SK-N-SH (cell line): ENCODE results near the gene PLK3. TPM values are rescaled to one million over a fixed set of nuclear protein-coding genes. Genes with fewer than 3 reads are reported as not detected.
A peak's percentile ranks its signal among the peaks of the same experiment; 100 is the strongest.

ENCODE experiments used
- CTCF ChIA-PET: fragments of 300-600, 350-600 bp; formaldehyde crosslinking; extraction: SDS; loops from one replicate; lab custom pipeline; 2021; lab: Yijun Ruan, JAX
- POLR2A ChIA-PET: fragments of 350-600 bp; sonication (Branson Sonifier 250); formaldehyde crosslinking; extraction: SDS; loops from one replicate; lab custom pipeline; 2020; ENCODE audit warnings: antibody characterized with exemption, inconsistent platforms; lab: Yijun Ruan, JAX
- DNase-seq: peaks from one replicate; pipeline ENCODE4 v3.0.0; 2012
- H2AFZ ChIP-seq: fragments of 200-600 bp; sonication (generic); 2 replicates; pipeline ENCODE4 v1.8.1; 2016; ENCODE audit warnings: antibody characterized with exemption, mild to moderate bottlenecking, low read depth
- H3F3A ChIP-seq: fragments of 200-600 bp; sonication (generic); replicated peaks from 2 replicates; pipeline ENCODE3; 2016; ENCODE audit warnings: antibody characterized with exemption, mild to moderate bottlenecking; ENCODE audit not compliant: insufficient read depth
- H3K27ac ChIP-seq, 2 experiments: fragments of 200-500 bp in 1 of 2; fragments of 200-600 bp in 1 of 2; sonication (Bioruptor generic) in 1 of 2; sonication (generic), shearing (Covaris generic) in 1 of 2; 2 replicates each; pipeline versions ENCODE4 v1.5.1 to v1.6.1; 2014 to 2016; ENCODE audit warnings: low read depth in 2 of 2, inconsistent platforms in 1 of 2, low read length in 1 of 2, mild to moderate bottlenecking in 1 of 2, mixed read lengths in 1 of 2
- H3K27me3 ChIP-seq: fragments of 200-600 bp; sonication (generic), shearing (Covaris generic); 2 replicates; pipeline ENCODE4 v1.6.1; 2016; ENCODE audit warnings: mixed run types; ENCODE audit not compliant: insufficient read depth
- H3K36me3 ChIP-seq, 2 experiments: fragments of 200-500 bp in 1 of 2; fragments of 200-600 bp in 1 of 2; sonication (Bioruptor generic) in 1 of 2; sonication (generic) in 1 of 2; replicated peaks in 1 of 2; 2 replicates each; pipeline versions ENCODE3 to v1.5.1; 2014 to 2016; ENCODE audit warnings: low read length in 1 of 2, mild to moderate bottlenecking in 1 of 2; ENCODE audit not compliant: insufficient read depth in 2 of 2, control insufficient read depth in 1 of 2
- H3K4me1 ChIP-seq, 2 experiments: fragments of 200-500 bp in 1 of 2; fragments of 200-600 bp in 1 of 2; sonication (Bioruptor generic) in 1 of 2; sonication (generic), shearing (Covaris generic) in 1 of 2; 2 replicates each; pipeline versions ENCODE4 v1.5.1 to v1.6.1; 2014 to 2016; ENCODE audit warnings: low read depth in 1 of 2, low read length in 1 of 2, mixed run types in 1 of 2; ENCODE audit not compliant: insufficient read depth in 2 of 2, control insufficient read depth in 1 of 2
- H3K4me2 ChIP-seq: fragments of 200-600 bp; sonication (generic), shearing (Covaris generic); 2 replicates; pipeline ENCODE4 v1.6.1; 2017; ENCODE audit warnings: mixed run types
- H3K4me3 ChIP-seq, 2 experiments: fragments of 200-500 bp in 1 of 2; fragments of 200-600 bp in 1 of 2; sonication (Bioruptor generic) in 1 of 2; sonication (generic), shearing (Covaris generic) in 1 of 2; 2 replicates each; pipeline versions ENCODE4 v1.5.1 to v1.8.1; 2014 to 2016; ENCODE audit warnings: low read depth in 2 of 2, inconsistent platforms in 1 of 2, low read length in 1 of 2, mild to moderate bottlenecking in 1 of 2, mixed read lengths in 1 of 2, moderate library complexity in 1 of 2
- H3K79me2 ChIP-seq: fragments of 200-600 bp; sonication (generic); 2 replicates; pipeline ENCODE4 v1.8.1; 2017; ENCODE audit warnings: mild to moderate bottlenecking; ENCODE audit not compliant: insufficient read depth
- H3K9ac ChIP-seq: fragments of 200-600 bp; sonication (generic); 2 replicates; pipeline ENCODE4 v1.6.1; 2017; ENCODE audit warnings: mixed run types
- H3K9me2 ChIP-seq: fragments of 200-600 bp; sonication (generic); 2 replicates; pipeline ENCODE4 v1.6.1; 2017; ENCODE audit warnings: mixed run types
- H3K9me3 ChIP-seq: fragments of 200-600 bp; sonication (generic); 2 replicates; pipeline ENCODE4 v1.6.1; 2017; ENCODE audit warnings: mixed run types, mild to moderate bottlenecking, moderate library complexity
- H4K20me1 ChIP-seq: fragments of 200-600 bp; sonication (generic); 2 replicates; pipeline ENCODE4 v1.6.1; 2017; ENCODE audit warnings: mild to moderate bottlenecking, mixed run types; ENCODE audit not compliant: insufficient read depth
- CHD2 ChIP-seq: fragments of 150-350 bp; IDR thresholded peaks from 2 replicates; pipeline ENCODE4 v1.6.1; 2018; ENCODE audit warnings: low read length; ENCODE audit not compliant: partially characterized antibody
- ELF1 ChIP-seq: IDR thresholded peaks from 2 replicates; pipeline ENCODE4 v1.4.0; 2012
- FOSL2 ChIP-seq: IDR thresholded peaks from 2 replicates; pipeline ENCODE4 v1.4.0; 2012; ENCODE audit warnings: low read depth, mild to moderate bottlenecking, moderate library complexity, borderline replicate concordance
- FOXJ3 ChIP-seq: sonication (generic); formaldehyde crosslinking; IDR thresholded peaks from 2 replicates; pipeline ENCODE4 v1.5.1; 2020; ENCODE audit warnings: mild to moderate bottlenecking, missing genetic modification reagents
- FOXM1 ChIP-seq: IDR thresholded peaks from 2 replicates; pipeline ENCODE4 v1.4.0; 2012; ENCODE audit warnings: low read depth, mild to moderate bottlenecking
- GATA2 ChIP-seq: sonication (generic); formaldehyde crosslinking; IDR thresholded peaks from 2 replicates; pipeline ENCODE4 v1.5.0; 2020; ENCODE audit warnings: mild to moderate bottlenecking, missing genetic modification reagents
- IRF3 ChIP-seq: fragments of 150-350 bp; IDR thresholded peaks from 2 replicates; pipeline ENCODE4 v1.6.1; 2016; ENCODE audit warnings: mild to moderate bottlenecking, low read depth, low read length
- JUND ChIP-seq: IDR thresholded peaks from 2 replicates; pipeline ENCODE4 v1.4.0; 2012
- MXI1 ChIP-seq: IDR thresholded peaks from 2 replicates; pipeline ENCODE4 v1.6.1; 2012; ENCODE audit warnings: mild to moderate bottlenecking, low read depth, low read length, improper control_type of control experiment
- NFIC ChIP-seq: IDR thresholded peaks from 2 replicates; pipeline ENCODE4 v1.4.0; 2012; ENCODE audit warnings: borderline replicate concordance
- NRF1 ChIP-seq: IDR thresholded peaks from 2 replicates; pipeline ENCODE4 v1.6.1; 2012; ENCODE audit warnings: low read depth, mild to moderate bottlenecking, low read length
- POLR2AphosphoS5 ChIP-seq: IDR thresholded peaks from 2 replicates; pipeline ENCODE4 v1.6.1; 2012; ENCODE audit warnings: low read depth, low read length
- RAD21 ChIP-seq: IDR thresholded peaks from 2 replicates; pipeline ENCODE4 v1.6.1; 2012; ENCODE audit warnings: mild to moderate bottlenecking, low read length
- RCOR1 ChIP-seq: fragments of 150-350 bp; IDR thresholded peaks from 2 replicates; pipeline ENCODE4 v1.6.1; 2017; ENCODE audit warnings: antibody characterized with exemption, low read length
- SMC3 ChIP-seq: IDR thresholded peaks from 2 replicates; pipeline ENCODE4 v1.6.1; 2012; ENCODE audit warnings: low read depth, low read length, improper control_type of control experiment
- YY1 ChIP-seq: IDR thresholded peaks from 2 replicates; pipeline ENCODE4 v1.4.0; 2012; ENCODE audit warnings: low read depth, mild to moderate bottlenecking
- WGBS: methylation state at CpG from one replicate; pipeline ENCODE4 v1.1.6; 2017; ENCODE audit warnings: low lambda C conversion rate; 5-methylcytosine and 5-hydroxymethylcytosine counted together
- polyA plus RNA-seq, 3 experiments: library from polyadenylated mRNA; depleted of rRNA; stranded (reverse); fragments of >200 nt; gene quantifications; 2 replicates each; pipeline ENCODE4 v1.2.3, GENCODE V29; 2012
- TF ChIP-seq, protein P1 (sequence below): IDR thresholded peaks from 2 replicates; pipeline ENCODE4 v1.4.0; 2012; ENCODE audit warnings: low read depth, borderline replicate concordance
- TF ChIP-seq, protein P2 (sequence below): fragments of 200-600 bp; sonication (generic); IDR thresholded peaks from 2 replicates; pipeline ENCODE4 v1.6.1; 2017; ENCODE audit warnings: antibody characterized with exemption, mild to moderate bottlenecking, moderate library complexity

The PLK3 gene
- polyA plus RNA-seq, 1 of the 3 experiments (the other 2 are of a cell fraction), result 82.8 TPM

DNA sequence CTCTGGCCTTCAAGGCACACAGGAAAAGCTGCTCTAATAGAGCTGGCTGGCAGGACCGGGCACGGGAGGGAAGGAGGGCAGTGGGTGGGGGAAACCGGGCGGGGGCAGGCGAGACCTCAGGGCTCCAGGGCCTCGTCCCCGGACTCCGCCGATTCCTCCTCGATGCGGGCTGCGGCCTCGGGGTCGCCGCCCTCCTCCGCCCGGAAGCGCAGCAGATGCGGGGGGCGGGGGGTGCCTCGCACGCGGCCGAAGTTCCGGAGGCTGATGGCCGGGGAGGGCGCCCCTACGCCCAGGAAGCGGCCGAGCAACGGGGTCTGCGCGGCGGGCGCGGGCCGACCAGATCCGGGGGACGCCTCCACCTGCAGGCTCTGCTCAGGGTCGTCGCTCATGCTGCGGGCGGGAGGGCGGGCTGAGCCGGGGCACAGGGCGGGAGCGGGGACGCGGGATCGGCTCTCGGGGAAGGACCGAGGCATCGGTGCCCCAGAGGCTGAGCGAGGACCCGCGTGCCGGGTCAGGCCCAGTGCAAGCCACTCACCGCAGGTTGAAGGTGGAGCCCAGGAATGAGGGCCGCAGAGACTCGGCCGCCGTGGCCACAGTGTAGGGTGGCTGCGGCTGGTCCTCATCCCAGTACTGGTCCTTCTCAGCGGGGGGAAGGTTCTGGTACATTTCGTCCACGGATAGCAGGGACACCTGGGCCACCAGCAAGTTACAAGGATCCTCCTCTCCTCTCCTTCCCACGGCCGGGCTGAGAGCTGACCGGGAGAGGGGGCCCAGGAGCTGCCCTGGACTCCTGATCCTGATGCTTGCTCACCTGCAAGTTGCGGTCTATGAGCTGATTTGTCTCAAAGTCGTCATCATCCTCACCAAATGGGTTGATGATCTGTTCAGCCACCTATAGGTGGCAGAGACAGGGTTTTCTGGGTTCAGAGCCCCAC lies 15.8 kb upstream of the PLK3 start:
- TF ChIP-seq YY1, result no peak
- TF ChIP-seq IRF3, result no peak
- TF ChIP-seq RAD21, result no peak
- TF ChIP-seq, protein P1, sequence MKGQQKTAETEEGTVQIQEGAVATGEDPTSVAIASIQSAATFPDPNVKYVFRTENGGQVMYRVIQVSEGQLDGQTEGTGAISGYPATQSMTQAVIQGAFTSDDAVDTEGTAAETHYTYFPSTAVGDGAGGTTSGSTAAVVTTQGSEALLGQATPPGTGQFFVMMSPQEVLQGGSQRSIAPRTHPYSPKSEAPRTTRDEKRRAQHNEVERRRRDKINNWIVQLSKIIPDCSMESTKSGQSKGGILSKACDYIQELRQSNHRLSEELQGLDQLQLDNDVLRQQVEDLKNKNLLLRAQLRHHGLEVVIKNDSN, result no peak
- TF ChIP-seq FOSL2, result no peak
- no peak for TF ChIP-seq RCOR1
- no peak for TF ChIP-seq GATA2 (CRISPR knock-in tag)
- TF ChIP-seq JUND, result no peak
- TF ChIP-seq NFIC, result no peak
- TF ChIP-seq MXI1, result no peak
- no peak for TF ChIP-seq ELF1
- TF ChIP-seq NRF1, result no peak
- TF ChIP-seq, protein P2, sequence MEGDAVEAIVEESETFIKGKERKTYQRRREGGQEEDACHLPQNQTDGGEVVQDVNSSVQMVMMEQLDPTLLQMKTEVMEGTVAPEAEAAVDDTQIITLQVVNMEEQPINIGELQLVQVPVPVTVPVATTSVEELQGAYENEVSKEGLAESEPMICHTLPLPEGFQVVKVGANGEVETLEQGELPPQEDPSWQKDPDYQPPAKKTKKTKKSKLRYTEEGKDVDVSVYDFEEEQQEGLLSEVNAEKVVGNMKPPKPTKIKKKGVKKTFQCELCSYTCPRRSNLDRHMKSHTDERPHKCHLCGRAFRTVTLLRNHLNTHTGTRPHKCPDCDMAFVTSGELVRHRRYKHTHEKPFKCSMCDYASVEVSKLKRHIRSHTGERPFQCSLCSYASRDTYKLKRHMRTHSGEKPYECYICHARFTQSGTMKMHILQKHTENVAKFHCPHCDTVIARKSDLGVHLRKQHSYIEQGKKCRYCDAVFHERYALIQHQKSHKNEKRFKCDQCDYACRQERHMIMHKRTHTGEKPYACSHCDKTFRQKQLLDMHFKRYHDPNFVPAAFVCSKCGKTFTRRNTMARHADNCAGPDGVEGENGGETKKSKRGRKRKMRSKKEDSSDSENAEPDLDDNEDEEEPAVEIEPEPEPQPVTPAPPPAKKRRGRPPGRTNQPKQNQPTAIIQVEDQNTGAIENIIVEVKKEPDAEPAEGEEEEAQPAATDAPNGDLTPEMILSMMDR, result no peak
- TF ChIP-seq FOXJ3 (CRISPR knock-in tag), result no peak
- TF ChIP-seq POLR2AphosphoS5, result no peak
- TF ChIP-seq CHD2, result no peak
- TF ChIP-seq SMC3, result no peak
- TF ChIP-seq FOXM1, result no peak
- TF ChIP-seq, all 33 proteins: peak for 0
- H3K27me3 ChIP-seq, result no peaks in the 10 kb centered on the region
- DNase-seq, result peak; percentile 80
- peaks cover 0 to 24% of the 10 kb centered on the region in 2 experiments for H3K36me3 ChIP-seq
- CTCF ChIA-PET, result interaction anchor here (0.7 to 1.6 kb wide), 6 partner anchors 9 to 69 kb away, joined by 3 to 5 read pairs (median 4); partner anchors contain the start of genes PLK3 and RPS8
- H3K4me3 ChIP-seq, result no peak overlapping the region
- peaks cover 6% of the 10 kb centered on the region; the same call in 1 of the 2 replicates for H4K20me1 ChIP-seq
- no peaks in the 10 kb centered on the region for H3K9me3 ChIP-seq
- no peaks in the 10 kb centered on the region for H3K9me2 ChIP-seq
- H3K4me1 ChIP-seq, result peaks cover 0 to 5% of the 10 kb centered on the region in 2 experiments; a peak in 1 of 4 replicates
- H3F3A ChIP-seq, result peaks cover 33% of the 10 kb centered on the region
- POLR2A ChIA-PET, result interaction anchor here (1.3 to 2.3 kb wide), 2 partner anchors 9 to 24 kb away, joined by 7 to 10 read pairs; partner anchors contain the start of genes BTBD19 and RPS8
- no peak overlapping the region for H3K4me2 ChIP-seq
- WGBS, result 58% methylated on average over 26 of the region's 71 CpGs
- peaks cover 3% of the 10 kb centered on the region; the same call in 1 of the 2 replicates for H3K79me2 ChIP-seq
- H3K27ac ChIP-seq, result no peak overlapping the region
- H2AFZ ChIP-seq, result no peak overlapping the region
- no peak overlapping the region for H3K9ac ChIP-seq
